Tibial artery (tissue), 4 donors: ENCODE results near the gene WDR13.

Experiments
- DNase-seq, 2 donors: peaks; one replicate each; pipeline ENCODE4 v3.0.0-alpha.2; 2019
- H3K27ac ChIP-seq, 2 donors: fragments of 200-600 bp; sonication (generic) in 1 of 2; 1 replicate in 1 of 2; 2 replicates in 1 of 2; pipeline ENCODE4 v1.5.1; 2018 to 2019; ENCODE audit warnings: mild to moderate bottlenecking in 1 of 2
- H3K27me3 ChIP-seq, 2 donors: fragments of 200-600 bp; sonication (generic) in 1 of 2; one replicate each; pipeline versions ENCODE4 v1.5.1 to v1.6.0; 2016 to 2019
- H3K36me3 ChIP-seq, 3 donors: fragments of 200-600 bp; sonication (generic) in 2 of 3; one replicate each; pipeline ENCODE4 v1.5.1; 2016 to 2019; ENCODE audit warnings: mild to moderate bottlenecking in 2 of 3
- H3K4me1 ChIP-seq, 4 donors: fragments of 200-600 bp; sonication (generic) in 2 of 4; 1 replicate in 3 of 4; 2 replicates in 1 of 4; pipeline ENCODE4 v1.5.1; 2016 to 2019
- H3K4me3 ChIP-seq, 2 donors: fragments of 200-600 bp; sonication (generic) in 1 of 2; 1 replicate in 1 of 2; 2 replicates in 1 of 2; pipeline ENCODE4 v1.5.1; 2018 to 2019; ENCODE audit warnings: mild to moderate bottlenecking in 2 of 2
- H3K9me3 ChIP-seq, 3 donors: fragments of 200-600 bp; sonication (generic) in 1 of 3; one replicate each; pipeline ENCODE4 v1.5.1; 2016 to 2019
- intact Hi-C: fragments of 100-400 bp; cut with DNase I; formaldehyde crosslinking; loops from one replicate; pipeline ENCODE4 v1.15.0; 2023; ENCODE audit warnings: low total_unique reads
- TF ChIP-seq, protein P1 (sequence below), 2 experiments: fragments of 200-600 bp in 1 of 2; fragments of 450-650 bp in 1 of 2; IDR thresholded peaks; one replicate each; pipeline ENCODE4 v1.5.1; 2017 to 2019; ENCODE audit warnings: antibody characterized with exemption in 2 of 2, mild to moderate bottlenecking in 1 of 2, moderate library complexity in 1 of 2

Gene WDR13

DNA sequence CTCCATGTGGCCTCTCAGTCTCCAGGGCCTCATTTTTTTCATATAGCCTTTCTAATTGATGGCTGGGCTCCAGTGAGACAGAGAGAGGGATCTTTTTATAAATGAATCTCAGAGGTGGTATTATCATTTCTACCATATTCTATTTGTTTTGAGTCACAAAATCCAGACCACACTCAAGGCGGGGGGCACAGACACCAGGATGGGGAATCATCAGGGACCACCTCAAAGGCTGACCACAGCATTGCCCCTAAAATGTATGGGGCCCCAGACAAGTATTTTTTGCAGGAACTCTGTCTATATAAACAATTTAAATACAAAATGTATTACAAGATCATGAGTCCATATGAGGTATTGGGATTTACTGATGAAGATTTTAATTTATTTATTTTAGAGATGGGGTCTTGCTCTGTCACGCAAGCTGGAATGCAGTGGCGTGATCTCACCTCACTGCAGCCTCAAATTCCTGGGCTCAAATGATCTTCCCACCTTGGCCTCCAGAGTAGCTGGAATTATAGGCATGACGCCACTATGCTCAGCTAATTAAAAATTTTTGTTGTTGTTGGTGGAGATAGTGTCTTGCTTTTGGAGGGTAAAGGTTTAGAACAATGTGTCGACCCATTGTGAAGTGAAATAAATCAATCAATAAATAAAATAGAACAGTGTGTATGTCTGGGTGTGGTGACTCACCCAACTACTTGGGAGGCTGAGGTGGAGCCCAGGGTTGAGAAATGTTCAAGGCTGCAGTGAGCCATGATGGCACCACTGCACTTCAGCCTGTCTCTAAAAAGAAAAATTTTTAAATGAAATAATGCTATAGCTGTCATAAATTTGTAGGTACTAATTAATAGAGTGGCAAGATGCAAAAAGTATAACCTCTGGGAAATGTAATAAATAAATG lies 29.4 kb downstream of the WDR13 start:
- Histone ChIP-seq H3K36me3 (no peaks in the 10 kb centered on the region), H3K9me3 (no peaks in the 10 kb centered on the region), H3K27ac (no peak overlapping the region), H3K27me3 (no peaks in the 10 kb centered on the region), H3K4me1 (no peaks in the 10 kb centered on the region), H3K4me3 (no peak overlapping the region)
- DNase-seq: no peak
- intact Hi-C loops: no loop called here
- TF ChIP-seq, protein P1, sequence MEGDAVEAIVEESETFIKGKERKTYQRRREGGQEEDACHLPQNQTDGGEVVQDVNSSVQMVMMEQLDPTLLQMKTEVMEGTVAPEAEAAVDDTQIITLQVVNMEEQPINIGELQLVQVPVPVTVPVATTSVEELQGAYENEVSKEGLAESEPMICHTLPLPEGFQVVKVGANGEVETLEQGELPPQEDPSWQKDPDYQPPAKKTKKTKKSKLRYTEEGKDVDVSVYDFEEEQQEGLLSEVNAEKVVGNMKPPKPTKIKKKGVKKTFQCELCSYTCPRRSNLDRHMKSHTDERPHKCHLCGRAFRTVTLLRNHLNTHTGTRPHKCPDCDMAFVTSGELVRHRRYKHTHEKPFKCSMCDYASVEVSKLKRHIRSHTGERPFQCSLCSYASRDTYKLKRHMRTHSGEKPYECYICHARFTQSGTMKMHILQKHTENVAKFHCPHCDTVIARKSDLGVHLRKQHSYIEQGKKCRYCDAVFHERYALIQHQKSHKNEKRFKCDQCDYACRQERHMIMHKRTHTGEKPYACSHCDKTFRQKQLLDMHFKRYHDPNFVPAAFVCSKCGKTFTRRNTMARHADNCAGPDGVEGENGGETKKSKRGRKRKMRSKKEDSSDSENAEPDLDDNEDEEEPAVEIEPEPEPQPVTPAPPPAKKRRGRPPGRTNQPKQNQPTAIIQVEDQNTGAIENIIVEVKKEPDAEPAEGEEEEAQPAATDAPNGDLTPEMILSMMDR (IDR thresholded peaks at IDR 0.05): no peak

DNA sequence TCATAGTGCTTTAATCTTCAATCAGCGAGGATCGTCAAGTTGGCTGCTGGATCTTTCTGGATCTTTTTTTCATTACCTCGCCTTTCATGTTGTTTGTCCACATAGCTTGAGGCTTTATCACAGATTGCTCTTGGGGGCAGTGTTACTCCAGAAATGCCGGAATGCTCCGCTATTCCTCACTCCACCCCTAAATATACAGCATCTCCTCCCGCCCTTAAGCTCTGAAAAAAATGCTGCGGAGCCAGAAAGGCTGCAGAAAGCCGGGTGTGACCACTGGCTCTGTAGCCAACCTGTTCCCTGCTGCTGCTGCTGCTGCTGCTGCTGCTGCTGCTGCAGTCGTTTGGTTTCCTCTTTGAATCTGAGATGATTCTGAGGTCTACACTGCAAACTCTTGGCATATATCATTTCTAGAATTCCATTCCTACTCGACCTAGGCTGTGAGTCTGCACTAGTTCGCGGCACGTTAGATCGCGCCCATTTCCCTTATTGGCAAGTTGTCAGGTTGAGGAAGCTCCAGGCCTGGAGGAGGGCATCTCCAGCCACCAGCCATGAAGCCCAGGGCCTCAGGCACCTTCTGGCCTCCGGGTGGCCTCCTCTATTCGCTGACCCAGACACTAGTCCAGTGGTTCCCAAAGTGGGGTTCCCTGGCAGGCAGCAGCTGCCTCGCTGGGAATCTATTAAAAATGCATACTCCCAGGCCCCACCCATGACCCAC lies 34.2 kb downstream of the WDR13 start:
- no peaks in the 10 kb centered on the region for H3K4me1 ChIP-seq
- no peaks in the 10 kb centered on the region for H3K27me3 ChIP-seq
- no peaks in the 10 kb centered on the region for H3K36me3 ChIP-seq
- DNase-seq: peak; percentile 80 to 82
- no peak overlapping the region for H3K4me3 ChIP-seq
- no peaks in the 10 kb centered on the region for H3K9me3 ChIP-seq
- TF ChIP-seq, protein P1 (IDR thresholded peaks at IDR 0.05): peak; percentile 33 to 46
- intact Hi-C loops: no loop called here
- no peak overlapping the region for H3K27ac ChIP-seq

DNA sequence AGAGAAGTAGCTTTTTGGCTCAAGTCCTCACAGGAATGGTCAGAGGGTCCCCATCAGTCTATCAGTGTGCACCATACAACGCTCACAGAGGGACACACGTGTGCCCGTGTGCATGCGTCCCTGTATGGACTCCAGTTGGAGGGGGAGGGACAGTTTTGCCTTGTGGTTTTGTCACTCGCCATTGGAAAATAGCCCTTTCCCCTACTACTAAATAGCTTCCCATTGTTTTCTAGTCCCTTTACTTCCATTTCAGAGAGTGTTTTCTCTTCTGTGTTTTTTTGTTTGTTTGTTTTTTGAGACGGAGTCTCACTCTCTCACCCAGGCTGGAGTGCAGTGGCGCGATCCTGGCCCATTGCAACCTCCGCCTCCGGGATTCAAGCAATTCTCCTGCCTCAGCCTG lies 34.9 kb downstream of the WDR13 start:
- no peak overlapping the region for H3K4me3 ChIP-seq
- DNase-seq: no peak
- H3K36me3 ChIP-seq: no peaks in the 10 kb centered on the region
- TF ChIP-seq, protein P1 (IDR thresholded peaks at IDR 0.05): no peak
- no peaks in the 10 kb centered on the region for H3K4me1 ChIP-seq
- intact Hi-C loops: no loop called here
- no peak overlapping the region for H3K27ac ChIP-seq
- no peaks in the 10 kb centered on the region for H3K27me3 ChIP-seq
- no peaks in the 10 kb centered on the region for H3K9me3 ChIP-seq

DNA sequence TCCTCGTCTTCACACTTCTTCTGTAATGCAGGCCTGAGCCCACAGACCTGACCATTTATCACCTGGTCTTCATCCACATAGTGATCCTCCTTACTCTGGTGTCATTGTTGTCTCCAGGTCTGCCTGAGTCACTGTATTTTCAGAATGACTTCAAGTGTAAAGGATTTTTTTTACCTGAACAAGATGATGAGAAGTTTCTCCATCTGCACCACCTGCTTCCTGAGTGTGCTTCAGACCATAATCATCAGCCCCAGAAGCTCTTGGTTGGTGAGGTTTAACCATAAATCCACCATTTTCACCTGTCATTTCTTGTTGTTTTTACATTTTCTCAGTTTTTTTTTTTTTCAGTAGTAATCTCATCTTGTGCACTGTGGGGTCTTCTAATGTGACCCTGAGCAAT lies 39.0 kb downstream of the WDR13 start:
- Histone ChIP-seq H3K27ac (no peak overlapping the region), H3K4me3 (no peak overlapping the region), H3K9me3 (no peaks in the 10 kb centered on the region), H3K27me3 (no peaks in the 10 kb centered on the region), H3K36me3 (no peaks in the 10 kb centered on the region), H3K4me1 (no peaks in the 10 kb centered on the region)
- DNase-seq: no peak
- intact Hi-C loops: no loop called here
- TF ChIP-seq, protein P1 (IDR thresholded peaks at IDR 0.05): no peak

DNA sequence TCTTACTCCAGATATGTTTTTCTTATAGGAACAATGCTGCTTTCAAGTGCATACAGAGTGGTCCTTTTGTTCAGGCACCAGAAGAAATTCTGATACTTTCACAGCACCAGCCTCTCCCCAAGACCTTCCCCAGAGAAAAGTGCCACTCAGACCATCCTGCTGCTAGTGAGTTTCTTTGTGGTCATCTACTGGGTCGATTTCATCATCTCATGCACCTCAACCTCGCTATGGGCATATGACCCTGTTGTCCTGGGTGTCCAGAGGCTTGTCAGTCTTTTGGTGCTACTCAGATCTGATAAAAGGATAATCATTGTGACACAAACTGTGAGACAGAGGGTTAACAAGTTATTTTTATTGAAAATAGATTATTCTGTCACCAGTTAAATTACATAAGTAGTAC lies 39.5 kb downstream of the WDR13 start:
- Histone ChIP-seq H3K27me3 (no peaks in the 10 kb centered on the region), H3K4me1 (no peaks in the 10 kb centered on the region), H3K27ac (no peak overlapping the region), H3K36me3 (no peaks in the 10 kb centered on the region), H3K4me3 (no peak overlapping the region), H3K9me3 (no peaks in the 10 kb centered on the region)
- intact Hi-C loops: no loop called here
- no peak for DNase-seq
- TF ChIP-seq, protein P1 (IDR thresholded peaks at IDR 0.05): no peak
